Smooth muscle cell (in vitro differentiated cells): ENCODE data around the gene DLEC1. TPM values are rescaled to one million over a fixed set of nuclear protein-coding genes. Genes with fewer than 3 reads are reported as not detected.
A peak's percentile ranks its signal among the peaks of the same experiment; 100 is the strongest.

Experiments
- DNase-seq: peaks from one replicate; lab custom pipeline; 2025; ENCODE audit not compliant: unreplicated experiment; lab: John Stamatoyannopoulos, UW
- H2AFZ ChIP-seq: fragments of 200-600 bp; sonication (generic); 2 replicates; pipeline ENCODE4 v1.6.0; 2016; ENCODE audit warnings: antibody characterized with exemption, low read depth, mild to moderate bottlenecking
- H3F3A ChIP-seq: fragments of 200-600 bp; sonication (generic); 2 replicates; pipeline ENCODE4 v1.6.0; 2017; ENCODE audit warnings: antibody characterized with exemption, low read depth
- H3K27ac ChIP-seq: fragments of 200-600 bp; sonication (generic); 2 replicates; pipeline ENCODE4 v1.5.1; 2016; ENCODE audit warnings: low read depth, mild to moderate bottlenecking
- H3K27me3 ChIP-seq: fragments of 200-600 bp; sonication (generic); 2 replicates; pipeline ENCODE4 v1.6.1; 2016; ENCODE audit warnings: low read depth, mild to moderate bottlenecking
- H3K36me3 ChIP-seq: fragments of 200-600 bp; sonication (generic); 2 replicates; pipeline ENCODE4 v1.5.1; 2016; ENCODE audit warnings: low read depth
- H3K4me1 ChIP-seq: fragments of 200-600 bp; sonication (generic); 2 replicates; pipeline ENCODE4 v1.5.1; 2016; ENCODE audit warnings: low read depth
- H3K4me2 ChIP-seq: fragments of 200-600 bp; sonication (generic); 2 replicates; pipeline ENCODE4 v1.6.0; 2016; ENCODE audit warnings: mild to moderate bottlenecking
- H3K4me3 ChIP-seq: fragments of 200-600 bp; sonication (generic); 2 replicates; pipeline ENCODE4 v1.5.1; 2016; ENCODE audit warnings: mild to moderate bottlenecking
- H3K79me2 ChIP-seq: fragments of 200-600 bp; sonication (generic); 2 replicates; pipeline ENCODE4 v1.6.0; 2016; ENCODE audit warnings: low read depth, mild to moderate bottlenecking
- H3K9ac ChIP-seq: fragments of 200-600 bp; sonication (generic); 2 replicates; pipeline ENCODE4 v1.6.0; 2016; ENCODE audit warnings: low read depth
- H3K9me3 ChIP-seq: fragments of 200-600 bp; sonication (generic); replicated peaks from 2 replicates; pipeline ENCODE4 v1.5.1; 2016; ENCODE audit warnings: low read depth
- H4K20me1 ChIP-seq: fragments of 200-600 bp; sonication (generic); 2 replicates; pipeline ENCODE4 v1.6.0; 2016; ENCODE audit warnings: low read depth
- WGBS: methylation state at CpG from one replicate; pipeline ENCODE4 v1.1.7; 2016; ENCODE audit warnings: low lambda C conversion rate; 5-methylcytosine and 5-hydroxymethylcytosine counted together
- polyA plus RNA-seq: library from polyadenylated mRNA; unstranded; fragments of >200 nt; fragmentation: Nextera tagmentation; extraction: Ambion mirVana; gene quantifications from 2 replicates; pipeline ENCODE4 v1.2.1, GENCODE V29; 2016
- total RNA-seq: library from RNA; depleted of rRNA; stranded (reverse); fragments of >200 nt; gene quantifications from 2 replicates; pipeline ENCODE4 v1.2.3, GENCODE V29; 2014
- TF ChIP-seq, protein P1 (sequence below): fragments of 200-600 bp; sonication (generic); IDR thresholded peaks from 2 replicates; pipeline ENCODE4 v1.5.1; 2017; ENCODE audit warnings: borderline replicate concordance, mild to moderate bottlenecking, antibody characterized with exemption; ENCODE audit not compliant: insufficient read depth, poor library complexity, severe bottlenecking

Gene DLEC1
- total and polyA plus RNA-seq, 2 experiments from 2014 or later: 0.27 to 0.61 TPM

DNA sequence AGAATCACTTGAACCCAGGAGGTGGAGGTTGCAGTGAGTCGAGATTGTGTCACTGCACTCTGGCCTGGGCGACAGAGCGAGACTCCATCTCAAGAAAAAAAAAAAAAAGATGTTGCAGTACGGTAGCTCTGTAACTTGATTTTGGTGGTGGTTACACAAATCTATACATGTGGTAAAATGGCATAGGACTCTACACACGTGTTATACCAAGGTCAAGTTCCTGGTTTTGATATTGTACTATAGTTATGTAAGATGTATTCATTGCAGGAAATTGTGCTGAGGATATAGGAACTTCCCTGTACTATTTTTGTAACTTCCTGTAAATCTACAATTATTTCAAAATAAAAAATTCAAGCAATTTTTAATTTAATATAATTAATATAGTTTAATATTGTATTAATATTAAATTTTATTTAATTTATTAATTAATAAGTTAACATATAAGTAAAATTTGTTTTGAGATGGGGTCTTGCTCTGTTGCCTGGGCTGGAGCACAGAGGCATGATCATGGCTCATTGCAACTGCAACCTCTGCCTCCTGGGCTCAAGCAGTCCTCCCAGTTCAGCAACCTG lies 109.4 kb downstream of the DLEC1 start:
- 87% methylated on average over 5 of the region's 5 CpGs for WGBS
- Histone ChIP-seq H2AFZ (no peak overlapping the region), H3K4me2 (no peak overlapping the region), H3F3A (no peaks in the 10 kb centered on the region), H3K36me3 (no peaks in the 10 kb centered on the region), H3K27me3 (no peaks in the 10 kb centered on the region), H3K9me3 (peaks cover 3% of the 10 kb centered on the region), H3K4me1 (no peaks in the 10 kb centered on the region), H3K4me3 (no peak overlapping the region), H3K79me2 (no peaks in the 10 kb centered on the region), H3K27ac (peak overlapping the region; percentile 16), H3K9ac (no peak overlapping the region), H4K20me1 (no peaks in the 10 kb centered on the region)
- no peak for DNase-seq
- TF ChIP-seq, protein P1, sequence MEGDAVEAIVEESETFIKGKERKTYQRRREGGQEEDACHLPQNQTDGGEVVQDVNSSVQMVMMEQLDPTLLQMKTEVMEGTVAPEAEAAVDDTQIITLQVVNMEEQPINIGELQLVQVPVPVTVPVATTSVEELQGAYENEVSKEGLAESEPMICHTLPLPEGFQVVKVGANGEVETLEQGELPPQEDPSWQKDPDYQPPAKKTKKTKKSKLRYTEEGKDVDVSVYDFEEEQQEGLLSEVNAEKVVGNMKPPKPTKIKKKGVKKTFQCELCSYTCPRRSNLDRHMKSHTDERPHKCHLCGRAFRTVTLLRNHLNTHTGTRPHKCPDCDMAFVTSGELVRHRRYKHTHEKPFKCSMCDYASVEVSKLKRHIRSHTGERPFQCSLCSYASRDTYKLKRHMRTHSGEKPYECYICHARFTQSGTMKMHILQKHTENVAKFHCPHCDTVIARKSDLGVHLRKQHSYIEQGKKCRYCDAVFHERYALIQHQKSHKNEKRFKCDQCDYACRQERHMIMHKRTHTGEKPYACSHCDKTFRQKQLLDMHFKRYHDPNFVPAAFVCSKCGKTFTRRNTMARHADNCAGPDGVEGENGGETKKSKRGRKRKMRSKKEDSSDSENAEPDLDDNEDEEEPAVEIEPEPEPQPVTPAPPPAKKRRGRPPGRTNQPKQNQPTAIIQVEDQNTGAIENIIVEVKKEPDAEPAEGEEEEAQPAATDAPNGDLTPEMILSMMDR: no peak

DNA sequence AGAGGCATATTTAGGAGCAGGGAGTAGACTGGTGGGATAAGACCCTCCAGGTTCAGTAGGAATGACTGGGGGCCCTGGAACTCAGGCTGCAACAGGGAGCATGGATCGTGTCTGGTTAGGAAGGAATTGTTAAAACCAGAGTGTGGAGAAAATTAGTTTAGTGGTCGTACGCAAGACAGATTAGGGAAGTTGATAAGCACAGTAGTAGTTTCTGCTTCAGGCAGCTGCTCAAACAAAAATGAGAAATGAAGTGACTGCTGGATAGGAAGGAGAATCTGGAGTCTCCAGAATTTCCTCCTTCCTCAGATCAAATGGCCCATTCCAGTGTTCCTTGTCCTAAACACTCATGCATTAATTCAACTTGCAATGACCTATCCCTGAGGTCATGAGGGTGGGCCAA lies 110.7 kb downstream of the DLEC1 start:
- Histone ChIP-seq H3K4me1 (no peaks in the 10 kb centered on the region), H3F3A (no peaks in the 10 kb centered on the region), H2AFZ (no peak overlapping the region), H3K4me2 (no peak overlapping the region), H3K9ac (no peak overlapping the region), H3K36me3 (no peaks in the 10 kb centered on the region), H3K27ac (no peak overlapping the region), H3K4me3 (no peak overlapping the region), H4K20me1 (no peaks in the 10 kb centered on the region), H3K9me3 (peaks cover 3% of the 10 kb centered on the region), H3K79me2 (no peaks in the 10 kb centered on the region), H3K27me3 (no peaks in the 10 kb centered on the region)
- no peak for DNase-seq
- WGBS: 39% methylated on average over 3 of the region's 3 CpGs
- TF ChIP-seq, protein P1: no peak

DNA sequence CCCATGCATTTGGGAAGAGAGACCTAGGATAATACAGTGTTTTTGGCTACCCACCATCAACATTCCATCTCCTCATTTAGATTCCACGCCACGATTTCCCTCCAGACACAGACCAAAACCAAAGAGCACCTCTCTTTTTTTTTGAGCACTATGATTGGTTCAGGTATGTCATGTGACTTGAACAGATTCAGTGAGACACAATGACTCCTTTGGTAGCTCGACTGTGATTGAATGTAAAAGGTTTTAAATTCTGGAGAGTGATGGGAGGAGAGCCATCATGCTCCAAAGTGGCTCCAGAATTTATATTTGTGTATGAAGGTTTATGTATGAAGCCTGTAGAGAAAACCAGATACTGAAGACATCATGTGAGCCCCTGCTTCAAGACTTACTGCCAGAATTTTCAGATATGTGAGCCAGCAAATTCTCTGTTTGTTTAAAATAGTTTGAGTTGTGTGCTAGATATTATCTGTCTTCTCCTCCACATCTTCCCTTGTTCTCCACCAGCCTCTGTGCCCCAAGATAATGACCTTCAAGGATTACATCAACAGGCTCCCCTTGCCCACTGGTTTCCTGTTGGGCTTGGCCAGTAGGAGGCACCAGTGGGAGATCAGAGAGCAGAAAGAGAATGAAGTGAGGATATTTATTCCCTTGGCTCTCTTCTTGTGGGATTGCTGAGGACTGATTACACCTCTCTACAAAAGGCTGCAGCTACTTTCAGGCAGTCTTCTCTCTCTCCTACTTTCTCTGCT lies 111.9 kb downstream of the DLEC1 start:
- H3K27me3 ChIP-seq: no peaks in the 10 kb centered on the region
- no peak for DNase-seq
- peaks cover 3% of the 10 kb centered on the region for H3K9me3 ChIP-seq
- 89% methylated on average over 3 of the region's 3 CpGs for WGBS
- H3K27ac ChIP-seq: peak overlapping the region; percentile 94
- TF ChIP-seq, protein P1: peak; percentile 5
- H3K79me2 ChIP-seq: no peaks in the 10 kb centered on the region
- H2AFZ ChIP-seq: no peak overlapping the region
- H4K20me1 ChIP-seq: no peaks in the 10 kb centered on the region
- H3K9ac ChIP-seq: peak overlapping the region; percentile 18
- no peak overlapping the region for H3K4me2 ChIP-seq
- no peak overlapping the region for H3K4me3 ChIP-seq
- H3K4me1 ChIP-seq: no peaks in the 10 kb centered on the region
- H3K36me3 ChIP-seq: no peaks in the 10 kb centered on the region
- H3F3A ChIP-seq: no peaks in the 10 kb centered on the region
